ENCODE results near the gene HMX1. TPM values are rescaled to one million over a fixed set of nuclear protein-coding genes. Genes with fewer than 3 reads are reported as not detected.

HMX1 gene
- total and polyA plus RNA-seq, 2 experiments from 2014 or later = not detected

DNA sequence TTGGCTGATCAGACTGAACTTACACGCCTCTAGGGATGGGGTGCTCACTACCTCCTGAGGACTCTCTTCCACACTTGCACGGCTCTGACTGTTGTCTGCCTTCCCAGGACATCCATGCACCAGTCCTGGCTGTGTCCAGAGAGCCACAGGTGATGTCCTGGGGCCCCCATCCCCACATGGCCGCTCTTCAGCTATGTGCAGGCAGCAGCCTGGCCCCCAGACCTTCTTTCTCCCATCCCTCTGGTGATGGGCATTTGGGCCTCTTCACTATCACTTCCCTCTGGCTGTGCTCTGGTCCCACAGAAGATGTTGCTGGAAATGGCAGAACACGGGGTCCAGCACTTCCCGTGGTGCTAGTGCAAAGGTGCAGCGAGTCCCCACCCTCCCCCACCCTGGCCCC lies 40.9 kb upstream of the HMX1 start:
- Histone ChIP-seq H3K9me3 (ENCODE audit: low read depth) (no peaks in the 10 kb centered on the region), H3K36me3 (replicated peaks; ENCODE audit: insufficient read depth, low read depth) (no peaks in the 10 kb centered on the region), H2AFZ (no peak overlapping the region), H3K79me2 (no peaks in the 10 kb centered on the region), H3K4me1 (ENCODE audit: insufficient read depth) (no peaks in the 10 kb centered on the region), H3K4me3 (no peak overlapping the region), H3K9me2 (replicated peaks; ENCODE audit: insufficient read depth) (no peaks in the 10 kb centered on the region), H4K20me1 (ENCODE audit: insufficient read depth, poor library complexity, severe bottlenecking) (no peaks in the 10 kb centered on the region), H3K27ac (no peak overlapping the region), H3K27me3 (no peaks in the 10 kb centered on the region), H3K4me2 (no peak overlapping the region)
- 94% methylated on average over 6 of the region's 6 CpGs for WGBS (ENCODE audit: low lambda C conversion rate, missing lambda C conversion rate)
- peak; percentile 2 for DNase-seq (ENCODE audit: low spot score)
- TF ChIP-seq EZH2phosphoT487 (IDR thresholded peaks at IDR 0.05; ENCODE audit: low read depth, severe bottlenecking, unreplicated experiment) (no peak), EZH2 (IDR thresholded peaks at IDR 0.05; ENCODE audit: borderline replicate concordance) (no peak)
- TF ChIP-seq, protein P1, sequence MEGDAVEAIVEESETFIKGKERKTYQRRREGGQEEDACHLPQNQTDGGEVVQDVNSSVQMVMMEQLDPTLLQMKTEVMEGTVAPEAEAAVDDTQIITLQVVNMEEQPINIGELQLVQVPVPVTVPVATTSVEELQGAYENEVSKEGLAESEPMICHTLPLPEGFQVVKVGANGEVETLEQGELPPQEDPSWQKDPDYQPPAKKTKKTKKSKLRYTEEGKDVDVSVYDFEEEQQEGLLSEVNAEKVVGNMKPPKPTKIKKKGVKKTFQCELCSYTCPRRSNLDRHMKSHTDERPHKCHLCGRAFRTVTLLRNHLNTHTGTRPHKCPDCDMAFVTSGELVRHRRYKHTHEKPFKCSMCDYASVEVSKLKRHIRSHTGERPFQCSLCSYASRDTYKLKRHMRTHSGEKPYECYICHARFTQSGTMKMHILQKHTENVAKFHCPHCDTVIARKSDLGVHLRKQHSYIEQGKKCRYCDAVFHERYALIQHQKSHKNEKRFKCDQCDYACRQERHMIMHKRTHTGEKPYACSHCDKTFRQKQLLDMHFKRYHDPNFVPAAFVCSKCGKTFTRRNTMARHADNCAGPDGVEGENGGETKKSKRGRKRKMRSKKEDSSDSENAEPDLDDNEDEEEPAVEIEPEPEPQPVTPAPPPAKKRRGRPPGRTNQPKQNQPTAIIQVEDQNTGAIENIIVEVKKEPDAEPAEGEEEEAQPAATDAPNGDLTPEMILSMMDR (IDR thresholded peaks at IDR 0.05; ENCODE audit: poor library complexity) = no peak

DNA sequence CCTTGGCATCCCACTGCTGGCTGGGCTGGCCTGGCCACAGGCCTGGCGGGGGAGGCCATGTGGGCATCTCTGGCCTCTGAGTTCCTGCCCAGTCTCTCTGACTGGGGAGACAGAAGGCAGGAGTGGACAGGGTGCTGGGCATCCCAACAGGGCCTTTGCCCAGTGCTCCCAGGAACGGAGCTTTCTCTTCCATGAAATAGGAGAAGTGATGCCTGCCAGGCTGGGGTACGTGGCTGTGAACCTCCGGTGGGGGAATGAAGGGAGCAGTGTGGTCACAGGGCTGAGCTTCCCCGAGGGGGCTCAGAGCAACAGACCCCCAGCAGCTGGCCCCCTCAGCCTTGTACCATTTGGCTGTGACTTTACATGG lies 40.4 kb upstream of the HMX1 start:
- TF ChIP-seq EZH2phosphoT487 (IDR thresholded peaks at IDR 0.05; ENCODE audit: low read depth, severe bottlenecking, unreplicated experiment) (no peak), EZH2 (IDR thresholded peaks at IDR 0.05; ENCODE audit: borderline replicate concordance) (no peak)
- TF ChIP-seq, protein P1 (IDR thresholded peaks at IDR 0.05; ENCODE audit: poor library complexity) = no peak
- Histone ChIP-seq H3K4me2 (no peak overlapping the region), H3K4me3 (no peak overlapping the region), H3K36me3 (replicated peaks; ENCODE audit: insufficient read depth, low read depth) (no peaks in the 10 kb centered on the region), H4K20me1 (ENCODE audit: insufficient read depth, poor library complexity, severe bottlenecking) (no peaks in the 10 kb centered on the region), H3K27ac (no peak overlapping the region), H3K27me3 (no peaks in the 10 kb centered on the region), H3K9me2 (replicated peaks; ENCODE audit: insufficient read depth) (no peaks in the 10 kb centered on the region), H3K79me2 (no peaks in the 10 kb centered on the region), H3K4me1 (ENCODE audit: insufficient read depth) (no peaks in the 10 kb centered on the region), H2AFZ (no peak overlapping the region), H3K9me3 (ENCODE audit: low read depth) (no peaks in the 10 kb centered on the region)
- WGBS (ENCODE audit: low lambda C conversion rate, missing lambda C conversion rate) = 88% methylated on average over 5 of the region's 5 CpGs
- DNase-seq (ENCODE audit: low spot score) = peak; percentile 2

DNA sequence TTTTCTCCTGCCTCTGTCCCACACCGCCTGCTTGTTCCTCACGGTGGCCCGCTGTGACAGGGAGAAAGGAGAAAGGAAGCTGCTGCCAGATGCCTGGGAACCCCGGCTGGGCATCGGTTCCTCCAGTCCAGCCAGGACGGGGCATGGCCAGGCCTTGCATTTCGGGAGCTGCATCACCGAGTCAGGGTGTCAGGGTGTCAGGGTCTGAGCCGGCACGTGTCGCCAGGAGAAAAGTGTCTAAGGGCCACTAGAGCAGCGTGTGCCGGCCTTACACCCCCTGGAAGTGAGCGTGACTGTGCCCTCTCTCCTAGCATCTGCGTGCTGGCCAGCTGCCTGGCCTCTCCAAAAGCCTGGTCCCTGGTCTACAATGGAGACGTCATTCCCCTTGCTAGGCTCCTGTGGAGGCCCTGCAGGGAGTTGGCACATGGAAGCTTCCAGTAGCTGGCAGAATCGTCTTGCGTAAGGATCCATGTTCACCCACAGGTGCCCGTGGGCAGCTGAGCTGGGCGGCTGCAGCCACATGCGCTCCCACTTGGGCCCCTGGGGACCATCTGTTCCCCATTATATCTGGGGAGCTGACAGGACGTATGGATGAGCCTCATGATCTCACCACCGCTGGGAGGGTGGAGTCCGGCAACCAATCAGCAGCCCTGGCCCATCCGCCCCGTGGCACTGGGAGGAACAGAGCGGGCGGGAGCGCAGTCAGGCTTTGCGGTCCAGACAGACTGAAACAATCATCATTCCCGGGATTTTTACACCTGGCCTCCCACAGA lies 39.9 kb upstream of the HMX1 start:
- WGBS (ENCODE audit: low lambda C conversion rate, missing lambda C conversion rate) = 85% methylated on average over 31 of the region's 31 CpGs
- H3K27me3 ChIP-seq = no peaks in the 10 kb centered on the region
- no peak overlapping the region for H2AFZ ChIP-seq
- TF ChIP-seq EZH2phosphoT487 (IDR thresholded peaks at IDR 0.05; ENCODE audit: low read depth, severe bottlenecking, unreplicated experiment) (no peak), EZH2 (IDR thresholded peaks at IDR 0.05; ENCODE audit: borderline replicate concordance) (no peak)
- TF ChIP-seq, protein P1 (IDR thresholded peaks at IDR 0.05; ENCODE audit: poor library complexity) = no peak
- no peaks in the 10 kb centered on the region for H3K9me3 ChIP-seq (ENCODE audit: low read depth)
- no peak overlapping the region for H3K4me2 ChIP-seq
- H3K9me2 ChIP-seq (replicated peaks; ENCODE audit: insufficient read depth) = no peaks in the 10 kb centered on the region
- H3K36me3 ChIP-seq (replicated peaks; ENCODE audit: insufficient read depth, low read depth) = no peaks in the 10 kb centered on the region
- H4K20me1 ChIP-seq (ENCODE audit: insufficient read depth, poor library complexity, severe bottlenecking) = no peaks in the 10 kb centered on the region
- DNase-seq (ENCODE audit: low spot score) = peak; percentile 15
- H3K79me2 ChIP-seq = no peaks in the 10 kb centered on the region
- H3K27ac ChIP-seq = no peak overlapping the region
- no peaks in the 10 kb centered on the region for H3K4me1 ChIP-seq (ENCODE audit: insufficient read depth)
- no peak overlapping the region for H3K4me3 ChIP-seq

All from hepatocyte (in vitro differentiated cells).